ENCODE results near the gene FARP1. TPM values are rescaled to one million over a fixed set of nuclear protein-coding genes. Genes with fewer than 3 reads are reported as not detected.

The FARP1 gene
- total and polyA plus RNA-seq, 10 of the 15 experiments (the other 5 are each of a cell fraction or from before 2014, with no cell fraction given), result 0.17 to 6.9 (median 0.68) TPM

DNA sequence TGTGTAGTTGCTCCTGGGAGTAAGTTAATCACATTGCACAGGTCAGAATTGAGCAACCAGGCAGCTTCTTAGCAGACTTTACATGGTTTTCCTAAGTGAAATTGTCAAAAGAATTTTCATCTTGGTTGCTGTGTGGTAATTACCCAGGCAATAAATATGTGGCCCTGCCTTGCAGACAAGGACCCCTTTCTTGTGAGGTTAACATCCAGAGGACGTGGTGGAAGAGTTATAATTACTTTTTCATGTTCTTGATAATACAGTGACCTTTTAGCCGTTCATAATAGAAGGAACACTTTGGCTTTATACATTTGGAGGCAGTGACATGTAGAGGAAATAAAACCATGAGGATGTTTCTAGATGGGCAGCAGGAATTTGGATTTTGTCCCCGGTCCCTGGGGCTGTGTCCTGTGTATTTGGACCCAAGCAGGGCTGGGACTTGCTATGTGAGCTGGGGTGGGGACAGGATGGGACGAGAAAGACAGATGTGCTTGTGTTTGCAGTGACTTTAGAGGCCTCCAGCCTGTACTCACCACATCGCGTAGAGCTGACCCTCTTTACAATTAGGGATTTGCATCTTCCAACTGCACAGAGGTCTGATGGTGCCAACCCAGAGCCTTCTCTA, 277.8 kb downstream of the FARP1 start:
- TF ChIP-seq, protein P1, sequence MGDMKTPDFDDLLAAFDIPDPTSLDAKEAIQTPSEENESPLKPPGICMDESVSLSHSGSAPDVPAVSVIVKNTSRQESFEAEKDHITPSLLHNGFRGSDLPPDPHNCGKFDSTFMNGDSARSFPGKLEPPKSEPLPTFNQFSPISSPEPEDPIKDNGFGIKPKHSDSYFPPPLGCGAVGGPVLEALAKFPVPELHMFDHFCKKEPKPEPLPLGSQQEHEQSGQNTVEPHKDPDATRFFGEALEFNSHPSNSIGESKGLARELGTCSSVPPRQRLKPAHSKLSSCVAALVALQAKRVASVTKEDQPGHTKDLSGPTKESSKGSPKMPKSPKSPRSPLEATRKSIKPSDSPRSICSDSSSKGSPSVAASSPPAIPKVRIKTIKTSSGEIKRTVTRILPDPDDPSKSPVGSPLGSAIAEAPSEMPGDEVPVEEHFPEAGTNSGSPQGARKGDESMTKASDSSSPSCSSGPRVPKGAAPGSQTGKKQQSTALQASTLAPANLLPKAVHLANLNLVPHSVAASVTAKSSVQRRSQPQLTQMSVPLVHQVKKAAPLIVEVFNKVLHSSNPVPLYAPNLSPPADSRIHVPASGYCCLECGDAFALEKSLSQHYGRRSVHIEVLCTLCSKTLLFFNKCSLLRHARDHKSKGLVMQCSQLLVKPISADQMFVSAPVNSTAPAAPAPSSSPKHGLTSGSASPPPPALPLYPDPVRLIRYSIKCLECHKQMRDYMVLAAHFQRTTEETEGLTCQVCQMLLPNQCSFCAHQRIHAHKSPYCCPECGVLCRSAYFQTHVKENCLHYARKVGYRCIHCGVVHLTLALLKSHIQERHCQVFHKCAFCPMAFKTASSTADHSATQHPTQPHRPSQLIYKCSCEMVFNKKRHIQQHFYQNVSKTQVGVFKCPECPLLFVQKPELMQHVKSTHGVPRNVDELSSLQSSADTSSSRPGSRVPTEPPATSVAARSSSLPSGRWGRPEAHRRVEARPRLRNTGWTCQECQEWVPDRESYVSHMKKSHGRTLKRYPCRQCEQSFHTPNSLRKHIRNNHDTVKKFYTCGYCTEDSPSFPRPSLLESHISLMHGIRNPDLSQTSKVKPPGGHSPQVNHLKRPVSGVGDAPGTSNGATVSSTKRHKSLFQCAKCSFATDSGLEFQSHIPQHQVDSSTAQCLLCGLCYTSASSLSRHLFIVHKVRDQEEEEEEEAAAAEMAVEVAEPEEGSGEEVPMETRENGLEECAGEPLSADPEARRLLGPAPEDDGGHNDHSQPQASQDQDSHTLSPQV (IDR thresholded peaks at IDR 0.05), result no peak
- TF ChIP-seq GABPA (IDR thresholded peaks at IDR 0.05; ENCODE audit: low read depth) (no peak), PAX8 (IDR thresholded peaks at IDR 0.05) (no peak), POU2F2 (IDR thresholded peaks at IDR 0.05; ENCODE audit: borderline replicate concordance, low read depth, low read length) (no peak), CHD2 (IDR thresholded peaks at IDR 0.05; ENCODE audit: borderline replicate concordance, low read depth, low read length) (no peak), ZZZ3 (IDR thresholded peaks at IDR 0.05; ENCODE audit: control insufficient read depth, insufficient read length, low read depth) (no peak), BRCA1 (IDR thresholded peaks at IDR 0.05; ENCODE audit: low read depth, low read length) (no peak), ATF7 (IDR thresholded peaks at IDR 0.05; ENCODE audit: low read depth) (no peak), MTA2 (IDR thresholded peaks at IDR 0.05; ENCODE audit: low read depth) (no peak), YY1 (IDR thresholded peaks at IDR 0.05; ENCODE audit: low read depth, low read length) (no peak)
- intact Hi-C loops (cut with micrococcal nuclease; ENCODE audit: unreplicated experiment), result no loop called here
- H3K4me2 ChIP-seq (ENCODE audit: control insufficient read depth, insufficient read depth), result no peak overlapping the region
- no peaks in the 10 kb centered on the region for H3K9me3 ChIP-seq (replicated peaks; ENCODE audit: control insufficient read depth, insufficient read depth, low read length)
- in situ Hi-C loops (cut with MboI), result no loop called here
- H3K27me3 ChIP-seq (replicated peaks in 1 of 2; ENCODE audit: control insufficient read depth in 2 of 2, insufficient read depth in 2 of 2, low read length in 1 of 2), result no peaks in the 10 kb centered on the region; a peak in 1 of 4 replicates
- ChIA-PET SMC1A (ENCODE audit: uncharacterized antibody, unreplicated experiment) (no interaction called here), CTCF (no interaction called here), POLR2A (no interaction called here), RAD21 (ENCODE audit: unreplicated experiment) (no interaction called here)
- no peak overlapping the region for H2AFZ ChIP-seq (ENCODE audit: control insufficient read depth, low read depth, low read length)
- H3K4me3 ChIP-seq, result no peak overlapping the region
- H4K20me1 ChIP-seq (ENCODE audit: control insufficient read depth, insufficient read depth), result no peaks in the 10 kb centered on the region
- DNase-seq (ENCODE audit: low read depth, low spot score) (no peak), FAIRE-seq (no peak), ATAC-seq (no peak)
- BruUV-seq (replicated peaks), result no TSS peak
- H3K9ac ChIP-seq (ENCODE audit: control insufficient read depth, insufficient read depth, low read length), result no peak overlapping the region
- H3K4me1 ChIP-seq (ENCODE audit: control insufficient read depth, insufficient read depth, low read length), result no peaks in the 10 kb centered on the region
- H3K36me3 ChIP-seq (ENCODE audit: control insufficient read depth in 2 of 2, insufficient read depth in 2 of 2, low read length in 1 of 2), result no peaks in the 10 kb centered on the region
- H3K79me2 ChIP-seq (ENCODE audit: control insufficient read depth, insufficient read depth, low read length), result no peaks in the 10 kb centered on the region
- 31% methylated on average over 6 of the region's 6 CpGs for WGBS (ENCODE audit: insufficient coverage, insufficient replicate concordance, low lambda C conversion rate, missing lambda C conversion rate)
- no peak overlapping the region for H3K27ac ChIP-seq (ENCODE audit: control insufficient read depth, insufficient read depth)
